ENCODE results near the gene UBE4B. TPM values are rescaled to one million over a fixed set of nuclear protein-coding genes. Genes with fewer than 3 reads are reported as not detected.
"Not testable (repeated sequence)": the region's sequence is repeated elsewhere in the genome, so short reads cannot be mapped to it uniquely, and the experiment has no call there.

UBE4B gene
- 23.0 and 44.9 TPM in 2 replicates for total RNA-seq

GRCh38 chr1:10032590-10033358 lies at the start of gene UBE4B:
Gene UBE4B, plus strand, starts transcription at chr1:10032958. Its CDS starts 713 bp downstream, at chr1:10033671.
- DNase-seq = peak; percentile 99

GRCh38 chr1:9984253-9984652 lies 48.5 kb upstream of the UBE4B start:
- DNase-seq = no peak

GRCh38 chr1:9985001-9985400 lies 47.8 kb upstream of the UBE4B start:
- no peak for DNase-seq

GRCh38 chr1:9989773-9990172 lies 43.0 kb upstream of the UBE4B start:
- no peak for DNase-seq

- DNase-seq = peak; percentile 87
Measured at GRCh38 chr1:9990944-9991343, 41.8 kb upstream of the UBE4B start.

- peak; percentile 30 for DNase-seq
Measured at GRCh38 chr1:9992910-9993309, 39.8 kb upstream of the UBE4B start.

GRCh38 chr1:9993561-9994075 lies 39.1 kb upstream of the UBE4B start:
- DNase-seq = no peak

- DNase-seq = no peak
Measured at GRCh38 chr1:9996624-9997582, 35.9 kb upstream of the UBE4B start, which contains the start of gene RBP7. Gene RBP7, plus strand, starts transcription at chr1:9997228. Its CDS starts 31 bp downstream, at chr1:9997259.

GRCh38 chr1:10001016-10001665 lies 31.6 kb upstream of the UBE4B start:
- no peak for DNase-seq

GRCh38 chr1:10005248-10005647 lies 27.5 kb upstream of the UBE4B start:
- DNase-seq = not testable (repeated sequence)

GRCh38 chr1:10007169-10007568 lies 25.6 kb upstream of the UBE4B start:
- DNase-seq = peak; percentile 73

- no peak for DNase-seq
Measured at GRCh38 chr1:10014016-10014415, 18.7 kb upstream of the UBE4B start.

GRCh38 chr1:10019561-10019960 lies 13.2 kb upstream of the UBE4B start:
- DNase-seq = no peak

GRCh38 chr1:10020086-10020485 lies 12.7 kb upstream of the UBE4B start:
- no peak for DNase-seq

GRCh38 chr1:10020678-10021077 lies 12.1 kb upstream of the UBE4B start:
- not testable (repeated sequence) for DNase-seq

- not testable (repeated sequence) for DNase-seq
Measured at GRCh38 chr1:10021992-10022391, 10.8 kb upstream of the UBE4B start.

- DNase-seq = no peak
Measured at GRCh38 chr1:10022656-10023055, 10.1 kb upstream of the UBE4B start.

GRCh38 chr1:10025354-10025753 lies 7.4 kb upstream of the UBE4B start:
- DNase-seq = no peak

GRCh38 chr1:10027027-10027426 lies 5.7 kb upstream of the UBE4B start:
- DNase-seq = no peak

- not testable (repeated sequence) for DNase-seq
Measured at GRCh38 chr1:10028956-10029500, 3.7 kb upstream of the UBE4B start.

- DNase-seq = peak; percentile 10
Measured at GRCh38 chr1:10031461-10031860, 1.3 kb upstream of the UBE4B start.

- DNase-seq = peak; percentile 67
Measured at GRCh38 chr1:10033359-10033845, 644 bp downstream of the UBE4B start.
